HG02884 (cell line): ENCODE measurements around the gene PLPPR1.
"Not testable (repeated sequence)": the region's sequence is repeated elsewhere in the genome, so short reads cannot be mapped to it uniquely, and the experiment has no call there.

ENCODE experiments used
- ATAC-seq: cut with Tn5 transposase; IDR thresholded peaks from one replicate; pipeline ENCODE4 v1.9.1; 2021; ENCODE audit warnings: mild to moderate bottlenecking, moderate library complexity; ENCODE audit not compliant: unreplicated experiment

PLPPR1 gene

DNA sequence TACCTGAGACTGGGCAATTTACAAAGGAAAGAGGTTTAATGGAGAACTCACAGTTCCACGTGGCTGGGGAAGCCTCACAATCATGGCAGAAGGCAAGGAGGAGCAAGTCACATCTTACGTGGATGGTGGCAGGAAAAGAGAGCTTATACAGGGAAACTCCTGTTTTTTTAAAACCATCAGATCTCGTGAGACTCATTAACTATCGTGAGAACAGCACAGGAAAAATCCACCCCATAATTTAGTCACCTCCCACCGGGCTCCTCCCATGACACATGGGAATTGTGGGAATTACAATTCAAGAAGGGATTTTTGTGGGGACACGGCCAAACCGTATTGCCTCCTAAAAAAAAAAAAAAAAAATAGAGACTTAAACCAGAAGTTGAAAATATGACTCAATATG is 11.1 kb downstream of the PLPPR1 start:
- ATAC-seq = not testable (repeated sequence)

DNA sequence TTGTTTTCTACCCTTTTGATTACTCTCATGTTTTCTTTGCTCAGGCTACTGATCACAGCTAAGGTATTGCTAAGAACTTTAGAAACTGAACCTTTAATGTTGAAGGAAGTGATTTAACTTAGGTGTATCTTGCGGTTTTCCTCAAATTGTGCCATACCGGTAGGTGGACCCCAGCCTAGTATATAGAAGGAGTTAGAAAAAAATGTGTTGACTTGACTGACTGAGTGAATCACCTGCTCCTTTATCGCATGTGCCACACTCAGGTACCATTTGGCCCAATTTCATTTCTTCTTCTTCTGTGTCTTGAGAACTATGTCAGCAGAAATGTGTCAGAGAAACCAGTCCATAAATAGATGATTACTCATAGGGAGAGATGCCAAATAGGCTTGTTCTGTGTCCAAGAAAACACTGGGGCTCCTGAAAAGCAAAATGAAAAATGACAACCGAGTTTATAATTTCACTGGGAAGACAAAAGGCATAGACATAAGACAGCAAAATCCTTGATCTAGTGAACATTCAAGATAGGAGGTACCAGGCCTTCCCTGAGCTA is 19.4 kb downstream of the PLPPR1 start:
- ATAC-seq = no peak

DNA sequence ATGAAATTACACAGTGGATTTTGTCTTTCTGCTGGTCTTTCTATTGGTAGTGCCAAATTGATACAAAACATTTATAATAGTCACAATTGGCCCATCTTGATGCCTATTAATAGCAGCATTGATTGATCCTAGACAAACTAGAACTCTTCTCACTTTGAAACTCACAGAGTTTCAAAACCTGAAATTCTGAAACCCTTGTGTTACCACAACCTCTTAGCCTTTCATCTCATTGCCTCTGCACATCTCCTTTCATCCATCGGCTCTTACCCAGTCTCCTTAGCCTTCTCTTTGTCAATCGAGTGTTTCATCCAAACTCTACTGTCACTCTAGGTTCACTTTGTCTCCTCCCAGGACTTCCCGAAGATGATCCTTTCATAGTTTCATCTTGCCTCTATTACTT is 22.1 kb downstream of the PLPPR1 start:
- ATAC-seq = no peak

DNA sequence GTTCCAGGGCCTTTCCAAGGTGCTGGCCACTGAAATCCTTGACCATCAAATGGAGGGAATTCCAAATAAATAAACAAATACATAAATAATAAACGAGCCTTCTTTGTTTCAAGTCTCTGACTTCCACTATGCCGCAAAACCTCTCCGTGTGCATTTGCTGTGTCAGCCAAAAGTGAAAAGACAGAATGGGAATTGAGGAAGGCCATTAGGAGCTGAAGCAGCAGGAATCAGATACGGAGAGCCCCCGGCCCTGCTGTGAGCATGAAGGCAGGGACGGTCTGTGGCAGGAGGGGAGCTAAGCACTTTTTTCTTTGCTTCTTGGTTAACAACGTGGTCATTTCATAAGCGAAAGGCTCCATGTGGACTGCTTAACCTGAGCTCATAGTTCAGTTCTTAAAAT is 26.1 kb downstream of the PLPPR1 start:
- no peak for ATAC-seq

DNA sequence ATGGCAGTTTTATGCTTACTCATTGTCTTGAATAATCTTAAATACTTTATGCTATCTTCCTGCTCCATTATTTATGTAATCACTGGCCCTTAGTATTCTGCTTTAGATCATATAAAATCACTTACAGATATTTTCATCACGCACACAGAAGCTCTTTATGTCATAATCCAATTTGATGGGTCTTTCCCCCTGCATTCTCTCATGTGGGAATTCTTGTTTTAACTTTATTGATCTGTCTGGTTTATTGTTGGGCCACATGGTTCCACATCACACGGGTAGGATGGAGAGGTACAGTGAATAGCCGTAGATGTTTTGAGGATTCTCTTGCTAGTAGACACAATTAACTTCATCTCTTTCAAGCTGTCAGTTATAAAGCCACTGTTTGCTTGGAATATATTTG is 27.0 kb downstream of the PLPPR1 start:
- ATAC-seq = no peak

DNA sequence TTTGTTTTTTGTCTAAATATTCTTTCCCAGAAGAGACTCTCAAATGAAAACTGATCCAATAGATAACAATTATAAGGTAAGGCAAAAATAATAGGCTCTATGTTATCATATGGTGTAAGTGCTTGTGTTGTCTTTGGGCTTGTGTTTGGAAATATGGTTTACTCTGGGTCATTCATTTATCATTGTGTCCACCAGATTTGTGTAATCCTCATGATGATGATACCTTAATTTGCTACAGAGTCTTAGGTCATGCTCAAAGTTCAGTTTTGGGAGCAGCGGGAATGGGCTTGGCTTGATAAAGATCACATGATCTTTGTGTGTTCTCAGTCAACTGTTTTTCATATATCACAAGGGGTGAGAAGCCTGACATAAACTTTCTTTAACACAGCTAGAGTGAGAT is 34.2 kb downstream of the PLPPR1 start:
- ATAC-seq = no peak

DNA sequence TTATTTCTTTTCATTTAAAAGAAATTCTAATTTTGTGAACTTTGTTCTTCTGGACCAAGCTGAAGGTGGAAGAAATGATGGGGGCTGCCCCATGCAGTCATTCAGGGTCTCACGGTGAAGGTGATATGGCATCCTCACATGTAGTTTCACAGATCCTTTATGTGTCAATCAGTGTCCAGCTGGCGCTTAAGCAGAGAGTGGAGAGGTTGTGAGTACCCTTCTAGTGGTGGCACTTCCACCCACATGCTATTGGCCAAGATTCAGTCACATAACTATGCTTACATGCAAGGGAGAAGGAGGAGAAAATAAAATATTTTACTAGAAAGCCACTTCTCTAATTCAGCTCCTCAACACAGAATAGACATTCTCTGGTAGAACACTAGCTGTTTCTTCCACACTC is 34.7 kb downstream of the PLPPR1 start:
- ATAC-seq = no peak

DNA sequence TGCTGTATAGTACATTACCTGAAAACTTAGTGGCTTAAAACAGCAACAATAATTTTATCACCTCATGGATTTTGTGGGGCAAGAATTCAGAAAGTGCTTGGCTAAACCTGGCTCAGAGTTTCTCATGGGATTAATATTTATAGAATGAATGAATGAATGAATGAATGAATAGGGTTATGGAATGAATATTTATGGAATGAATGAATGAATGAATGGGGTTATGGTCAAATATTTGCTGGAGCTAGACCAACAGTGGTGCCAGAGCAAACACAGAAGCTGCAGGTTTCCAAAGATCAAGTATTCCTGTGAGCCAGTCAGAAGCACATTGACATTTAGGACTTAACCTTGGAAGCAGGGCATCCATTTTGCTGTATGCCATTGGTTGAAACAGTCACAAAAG is 35.7 kb downstream of the PLPPR1 start:
- no peak for ATAC-seq

DNA sequence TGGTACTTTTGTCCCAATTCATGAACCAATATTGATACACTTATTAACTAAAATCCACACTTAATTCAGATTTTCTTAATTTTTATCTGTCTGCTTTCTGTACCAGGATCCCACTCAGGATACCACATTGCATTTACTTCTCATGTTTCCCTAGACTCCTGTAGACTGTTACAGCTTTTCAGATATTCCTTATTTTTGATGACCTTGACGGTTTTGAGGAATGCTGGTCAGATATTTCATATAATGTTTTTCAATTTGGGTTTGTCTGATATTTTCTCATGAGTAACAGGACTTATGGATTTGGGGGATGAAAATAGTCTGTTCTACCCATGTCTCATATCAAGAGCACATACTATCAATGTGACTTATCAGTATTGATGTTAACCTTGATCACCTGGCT is 37.4 kb downstream of the PLPPR1 start:
- ATAC-seq = no peak

DNA sequence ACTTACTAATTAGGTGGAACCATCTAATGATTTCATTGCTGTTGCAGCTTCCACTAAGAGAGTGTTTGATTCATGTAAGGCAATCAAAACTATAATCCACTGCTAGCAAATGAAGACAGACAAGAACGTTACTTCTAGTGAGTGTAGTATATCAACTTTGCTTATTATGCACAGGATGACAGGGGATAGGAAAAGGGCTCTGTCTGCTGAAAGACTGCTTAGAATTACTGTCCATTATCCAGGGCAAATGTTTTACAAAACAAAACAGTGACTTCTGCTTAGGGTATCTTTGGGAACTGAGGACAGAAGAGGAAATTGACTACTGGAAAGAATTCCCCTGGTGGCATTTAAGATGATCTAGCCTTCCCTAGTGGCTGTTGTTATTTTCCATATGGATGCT is 40.2 kb downstream of the PLPPR1 start:
- ATAC-seq = no peak

DNA sequence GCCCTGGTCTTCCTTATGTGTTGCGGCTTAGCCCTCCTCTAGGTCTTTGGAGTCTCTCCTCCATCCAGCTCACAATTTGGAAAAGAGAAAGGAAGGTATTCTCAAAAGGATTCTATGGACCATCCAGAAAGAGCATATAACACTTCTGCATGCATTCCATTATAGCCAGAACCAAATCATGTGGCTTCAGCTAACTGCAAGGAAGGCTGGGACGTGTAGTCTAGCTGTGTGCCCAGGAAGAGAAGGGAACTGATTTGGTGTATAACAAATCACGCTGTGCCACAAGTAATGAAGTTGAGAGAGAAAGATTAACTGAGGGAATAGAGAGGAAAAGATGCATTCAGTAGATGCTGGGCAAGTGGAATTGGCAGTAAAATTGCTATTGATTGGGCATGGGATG is 43.7 kb downstream of the PLPPR1 start:
- no peak for ATAC-seq

DNA sequence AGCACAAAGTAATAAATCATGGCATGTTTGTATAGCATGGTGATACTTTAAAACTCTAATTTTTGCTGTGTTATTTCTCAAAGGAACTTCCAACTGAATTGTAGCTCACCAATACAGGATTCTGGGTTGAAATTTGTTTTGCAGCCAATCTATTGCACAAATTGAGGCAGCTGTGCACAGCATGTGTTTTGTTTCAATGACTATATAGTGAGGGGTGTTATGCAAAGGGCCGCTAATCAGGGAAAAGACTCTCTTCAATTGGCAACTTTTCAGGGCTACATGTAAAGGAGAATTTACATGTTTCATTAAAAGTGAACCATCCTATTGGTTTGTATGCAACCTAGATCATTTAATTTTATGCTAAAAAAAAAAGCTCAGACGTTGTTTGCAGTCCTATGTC is 44.6 kb downstream of the PLPPR1 start:
- ATAC-seq = no peak

DNA sequence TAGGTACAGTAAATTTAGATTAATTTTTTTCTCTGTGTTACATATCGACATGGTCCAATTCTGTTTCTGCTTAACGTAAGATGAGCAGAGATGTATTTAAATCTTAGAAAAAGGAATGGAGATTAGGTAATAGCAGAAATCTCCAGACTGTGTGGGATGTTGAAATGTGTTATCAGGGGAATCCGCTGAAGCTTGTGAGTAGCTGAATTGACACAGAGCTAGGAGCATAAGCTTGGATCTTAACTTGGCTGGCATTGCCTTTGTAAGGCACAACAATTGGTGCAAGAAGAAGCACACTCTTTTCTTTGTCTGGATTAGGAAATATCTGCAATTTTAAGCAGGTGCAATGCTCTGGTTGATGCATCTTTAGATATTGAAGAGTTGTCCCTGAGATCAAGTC is 53.1 kb downstream of the PLPPR1 start:
- no peak for ATAC-seq

DNA sequence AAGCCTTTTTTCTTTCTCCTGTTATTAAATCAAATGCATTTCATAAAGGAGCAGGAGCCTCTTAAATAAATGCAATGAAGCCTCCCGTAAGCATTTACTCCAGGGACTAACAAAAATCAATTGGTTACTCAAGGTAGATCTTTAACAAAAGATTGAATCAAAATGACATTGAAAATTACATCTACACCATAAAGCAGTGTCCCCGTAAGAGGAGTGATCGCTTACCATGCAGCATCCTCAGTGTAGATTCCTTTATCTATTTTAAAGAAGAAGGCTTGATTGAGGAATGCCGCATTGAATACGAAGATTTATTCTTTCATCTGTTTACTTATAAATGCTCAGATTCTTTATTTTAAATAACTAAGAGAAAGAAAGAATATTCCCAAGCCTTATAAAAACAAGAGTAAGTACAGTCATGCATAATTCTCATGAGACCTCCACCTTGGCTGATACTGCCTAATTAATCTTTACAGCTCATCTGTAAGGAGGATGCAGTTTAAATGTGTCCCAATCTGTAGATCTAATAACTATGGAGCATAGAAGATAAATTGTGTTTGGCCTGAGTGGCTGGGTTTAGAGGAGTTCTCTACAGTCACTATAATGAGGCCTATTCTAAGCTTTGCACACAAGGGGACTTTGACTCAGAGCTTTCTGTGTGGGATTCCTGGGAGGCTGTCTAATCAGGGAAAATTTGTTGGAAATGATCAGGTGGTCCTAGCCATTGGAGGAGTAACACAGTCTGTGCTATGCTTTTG is 55.1 kb downstream of the PLPPR1 start:
- ATAC-seq = no peak

DNA sequence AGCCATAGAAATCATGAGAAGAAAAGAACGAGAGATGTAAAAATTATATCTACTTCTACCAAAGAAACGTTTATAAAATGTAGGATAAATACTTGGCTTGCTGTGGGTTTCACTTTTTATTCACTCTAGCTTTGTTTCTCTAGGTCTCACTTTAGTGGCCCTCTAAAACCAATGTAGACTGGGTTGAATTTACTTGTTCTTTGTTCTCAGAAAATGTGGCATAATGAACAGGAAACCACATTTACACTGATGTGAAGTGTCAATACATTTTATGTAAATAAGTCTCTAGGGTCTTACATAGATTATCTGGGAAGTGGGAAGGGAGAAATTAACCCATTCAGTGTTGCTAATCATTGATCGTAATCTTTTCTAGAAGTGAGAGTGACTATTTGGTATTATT is 58.9 kb downstream of the PLPPR1 start:
- ATAC-seq = no peak

DNA sequence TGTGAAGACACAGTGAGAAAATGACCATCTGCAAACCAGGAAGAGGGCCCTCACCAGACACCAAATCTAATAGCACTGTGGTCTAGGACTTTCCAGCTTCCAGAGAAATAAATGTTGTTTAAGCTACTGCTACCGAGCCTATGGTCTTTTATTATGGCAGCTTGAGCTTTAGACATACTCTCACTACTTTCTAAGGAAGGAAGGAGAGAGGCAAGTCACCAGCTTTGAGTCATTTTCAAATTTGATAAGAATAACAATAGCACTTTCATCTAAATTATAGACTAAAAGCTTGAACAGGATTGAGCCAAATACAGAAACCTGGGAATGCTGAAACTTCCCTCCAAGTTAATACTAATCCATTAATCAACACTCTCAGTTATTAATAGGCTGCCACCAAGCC is 64.4 kb downstream of the PLPPR1 start:
- no peak for ATAC-seq

DNA sequence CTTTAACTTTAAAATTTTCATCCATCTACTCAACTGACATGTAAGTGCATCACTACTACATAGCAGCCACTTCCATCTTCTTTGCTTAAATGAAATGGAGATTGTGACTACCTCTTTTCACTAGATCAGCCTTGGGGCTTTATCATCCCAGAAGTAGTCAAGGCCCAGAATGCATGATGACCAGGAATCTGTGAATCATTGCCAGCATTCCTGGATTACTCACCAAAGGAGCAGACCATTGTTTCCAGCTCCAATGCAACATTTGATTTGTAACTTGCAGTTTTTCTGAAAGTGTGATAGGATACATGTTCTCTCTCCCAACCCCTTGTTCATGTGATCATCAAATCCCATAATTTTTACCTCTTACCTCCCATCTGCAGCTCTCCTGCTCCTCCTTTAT is 65.1 kb downstream of the PLPPR1 start:
- no peak for ATAC-seq

DNA sequence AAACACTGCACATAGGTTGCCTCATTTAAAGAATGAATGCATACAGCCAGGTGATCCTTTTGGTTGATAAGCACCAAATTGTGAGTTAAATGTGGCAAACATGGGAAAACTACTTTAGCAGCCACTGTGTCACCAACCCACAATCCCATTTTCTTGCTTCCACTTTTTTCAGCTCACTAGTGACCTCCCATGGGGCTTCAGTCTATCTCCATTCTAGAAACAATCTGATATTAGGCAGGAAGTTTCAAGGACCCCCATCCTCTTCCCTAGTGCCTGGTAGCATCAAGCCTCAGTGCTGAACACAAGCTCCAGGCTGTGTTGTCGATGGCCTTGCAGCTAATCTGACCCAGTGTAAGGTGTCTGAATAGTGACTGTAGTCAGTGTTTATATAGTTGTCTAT is 66.2 kb downstream of the PLPPR1 start:
- ATAC-seq = no peak

DNA sequence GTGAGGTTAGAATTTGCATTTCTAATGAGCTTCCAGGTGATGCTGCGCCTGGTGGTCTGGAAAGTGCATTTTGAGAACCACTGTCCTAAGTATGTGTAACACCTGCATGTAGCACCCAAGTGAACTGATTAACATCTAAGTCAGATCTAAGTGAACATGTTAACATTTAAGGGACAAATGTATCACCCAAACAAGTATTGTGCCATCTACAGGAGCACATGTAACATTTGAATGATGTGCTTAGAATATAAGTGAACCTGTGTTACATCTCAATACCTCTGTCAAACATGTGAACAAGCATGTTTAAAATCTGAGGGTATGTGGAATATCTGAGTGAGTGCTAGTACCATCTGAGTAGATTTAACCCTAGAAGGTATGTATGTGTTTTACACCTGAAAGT is 68.7 kb downstream of the PLPPR1 start:
- ATAC-seq = no peak

DNA sequence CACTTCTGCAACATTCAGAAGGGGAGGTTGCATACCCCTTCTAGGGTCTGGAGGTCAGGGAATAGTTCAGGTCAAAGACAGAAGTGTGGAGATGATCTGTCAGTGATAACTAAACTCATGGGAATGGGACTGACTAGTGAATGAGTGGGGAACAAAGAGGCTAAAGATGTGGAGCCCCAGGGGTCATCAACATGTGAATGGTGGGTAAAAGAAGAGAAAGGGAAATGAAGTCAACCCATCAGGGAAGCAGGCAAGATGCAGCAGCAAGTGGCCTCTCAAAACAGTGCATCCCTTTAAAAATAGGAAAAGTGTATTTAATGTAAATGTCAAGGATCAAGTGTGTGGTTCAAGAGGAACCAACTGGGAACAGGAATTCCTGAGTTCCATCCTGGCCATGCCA is 69.9 kb downstream of the PLPPR1 start:
- ATAC-seq = no peak

DNA sequence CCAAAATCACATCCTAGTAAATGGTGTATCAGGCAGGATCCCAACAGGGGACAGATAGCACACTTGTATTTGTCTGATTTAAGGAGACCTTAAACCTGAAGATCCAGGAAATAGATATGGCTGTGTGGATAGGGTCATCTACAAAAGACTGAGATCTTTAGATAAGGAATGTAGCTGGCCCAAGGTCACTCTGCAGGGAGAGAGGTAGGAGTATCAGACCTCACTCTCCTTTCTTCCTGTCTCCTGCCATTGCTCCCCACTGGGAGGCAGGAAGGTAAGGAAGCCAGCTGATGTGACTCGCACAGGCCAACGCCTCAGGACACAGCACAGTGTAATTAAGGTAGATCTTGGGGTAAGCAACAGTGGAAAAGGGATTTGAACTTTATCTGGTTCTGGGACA is 85.8 kb downstream of the PLPPR1 start:
- no peak for ATAC-seq

DNA sequence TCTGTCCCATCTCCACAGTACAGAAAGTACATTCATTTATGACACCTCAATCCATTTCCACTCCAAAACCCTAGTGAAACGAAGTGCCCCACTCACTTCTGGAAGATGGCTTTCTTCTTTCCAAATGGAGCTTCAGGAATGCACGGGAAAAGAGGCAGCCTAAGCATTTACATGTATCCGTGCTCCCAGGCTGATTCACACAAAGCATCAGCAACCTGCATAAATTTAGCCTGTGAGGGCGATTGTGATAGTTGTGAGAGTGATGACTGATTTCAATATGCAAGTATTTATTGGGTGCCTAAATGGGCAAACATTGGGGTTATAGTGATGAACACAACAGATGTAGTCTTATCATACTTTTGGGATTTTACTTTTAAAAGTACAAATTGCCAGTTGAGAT is 86.6 kb downstream of the PLPPR1 start:
- no peak for ATAC-seq

DNA sequence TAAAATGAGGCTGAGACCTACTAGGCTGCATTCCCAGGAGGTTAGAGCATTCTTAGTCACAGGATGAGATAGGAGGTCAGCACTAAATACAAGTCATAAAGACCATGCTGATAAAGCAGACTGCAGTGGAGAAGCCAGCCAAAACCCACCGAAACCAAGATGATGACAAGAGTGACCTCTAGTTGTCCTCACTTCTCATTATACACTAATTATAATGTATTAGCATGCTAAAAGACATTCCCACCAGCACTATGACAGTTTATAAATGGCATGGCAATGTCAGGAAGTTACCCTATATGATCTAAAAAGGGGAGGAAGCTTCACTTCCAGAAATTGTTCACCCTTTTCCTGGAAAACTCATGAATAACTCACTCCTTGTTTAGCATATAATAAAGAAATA is 88.6 kb downstream of the PLPPR1 start:
- no peak for ATAC-seq
